Cardiac muscle cell (in vitro differentiated cells and primary cell): ENCODE data around the gene FAM107B. TPM values are rescaled to one million over a fixed set of nuclear protein-coding genes. Genes with fewer than 3 reads are reported as not detected.

ENCODE experiments used
- DNase-seq, 2 donors: peaks; one replicate each; pipeline versions ENCODE4 v3.0.0 to v3.0.0-alpha.2; 2010 to 2017; ENCODE audit warnings: low read depth in 1 of 2, low spot score in 1 of 2
- H3K27ac ChIP-seq: fragments of 200-600 bp; sonication (generic); 2 replicates; pipeline ENCODE4 v1.5.1; 2016
- H3K27me3 ChIP-seq: fragments of 200-600 bp; sonication (generic); 2 replicates; pipeline ENCODE4 v1.6.0; 2016; ENCODE audit warnings: control low read depth
- H3K36me3 ChIP-seq: fragments of 200-600 bp; sonication (generic); 2 replicates; pipeline ENCODE4 v1.5.1; 2016; ENCODE audit warnings: control low read depth
- H3K4me1 ChIP-seq: fragments of 200-600 bp; sonication (generic); 2 replicates; pipeline ENCODE4 v1.8.1; 2017; ENCODE audit warnings: low read depth, mild to moderate bottlenecking, mixed run types
- H3K4me3 ChIP-seq: fragments of 200-600 bp; sonication (generic); 2 replicates; pipeline ENCODE4 v1.5.1; 2016; ENCODE audit warnings: mild to moderate bottlenecking
- H3K9me3 ChIP-seq: fragments of 200-600 bp; sonication (generic); 2 replicates; pipeline ENCODE4 v1.5.1; 2017; ENCODE audit warnings: low read depth, mild to moderate bottlenecking, control low read depth
- CTCF ChIP-seq: IDR thresholded peaks from 2 replicates; pipeline ENCODE4 v1.5.1; 2012; ENCODE audit warnings: low read depth, mild to moderate bottlenecking, low read length
- polyA plus RNA-seq: library from polyadenylated mRNA; unstranded; fragments of >200 nt; fragmentation: Nextera tagmentation; extraction: Ambion mirVana; gene quantifications from 2 replicates; pipeline ENCODE4 v1.2.1, GENCODE V29; 2016
- total RNA-seq: library from RNA; depleted of rRNA; stranded (reverse); fragments of >200 nt; gene quantifications from 2 replicates; pipeline ENCODE4 v1.2.3, GENCODE V29; 2016

Gene FAM107B
- total and polyA plus RNA-seq, 2 experiments from 2014 or later: 6.0 to 9.6 TPM

GRCh38 chr10:14543046-14543903, 231.4 kb downstream of the FAM107B start:
- Histone ChIP-seq H3K27ac (no peak overlapping the region), H3K36me3 (no peaks in the 10 kb centered on the region), H3K4me1 (no peaks in the 10 kb centered on the region), H3K4me3 (no peak overlapping the region), H3K27me3 (no peaks in the 10 kb centered on the region), H3K9me3 (no peaks in the 10 kb centered on the region)
- DNase-seq: peak in 1 of 2 donors; percentile 44
- no peak for TF ChIP-seq CTCF

GRCh38 chr10:14541379-14541778, 233.3 kb downstream of the FAM107B start:
- Histone ChIP-seq H3K27ac (no peak overlapping the region), H3K36me3 (no peaks in the 10 kb centered on the region), H3K4me3 (no peak overlapping the region), H3K4me1 (no peaks in the 10 kb centered on the region), H3K9me3 (no peaks in the 10 kb centered on the region), H3K27me3 (no peaks in the 10 kb centered on the region)
- TF ChIP-seq CTCF: no peak
- no peak for DNase-seq

GRCh38 chr10:14540611-14541010, 234.1 kb downstream of the FAM107B start:
- Histone ChIP-seq H3K27me3 (no peaks in the 10 kb centered on the region), H3K9me3 (no peaks in the 10 kb centered on the region), H3K4me1 (peaks cover 3% of the 10 kb centered on the region), H3K4me3 (no peak overlapping the region), H3K27ac (no peak overlapping the region), H3K36me3 (no peaks in the 10 kb centered on the region)
- no peak for DNase-seq
- no peak for TF ChIP-seq CTCF

- no peak for DNase-seq
- Histone ChIP-seq H3K4me3 (no peak overlapping the region), H3K27me3 (no peaks in the 10 kb centered on the region), H3K36me3 (no peaks in the 10 kb centered on the region), H3K27ac (no peak overlapping the region), H3K4me1 (peaks cover 6% of the 10 kb centered on the region), H3K9me3 (no peaks in the 10 kb centered on the region)
- no peak for TF ChIP-seq CTCF
Measured at GRCh38 chr10:14540062-14540461, 234.6 kb downstream of the FAM107B start.

GRCh38 chr10:14539176-14539575, 235.5 kb downstream of the FAM107B start:
- Histone ChIP-seq H3K4me3 (no peak overlapping the region), H3K27me3 (no peaks in the 10 kb centered on the region), H3K4me1 (peaks cover 6% of the 10 kb centered on the region), H3K36me3 (no peaks in the 10 kb centered on the region), H3K9me3 (no peaks in the 10 kb centered on the region), H3K27ac (no peak overlapping the region)
- no peak for DNase-seq
- no peak for TF ChIP-seq CTCF
